Smooth muscle cell of the pulmonary artery (primary cell): Measurements from ENCODE around the gene GRAMD1B. TPM values are rescaled to one million over a fixed set of nuclear protein-coding genes. Genes with fewer than 3 reads are reported as not detected.

Source experiments
- total RNA-seq: library from RNA; depleted of rRNA; stranded (reverse); fragments of >200 nt; gene quantifications from 2 replicates; pipeline ENCODE4 v1.2.3, GENCODE V29; 2014

The GRAMD1B gene
- total RNA-seq: 4.8 and 8.9 TPM in 2 replicates

GRCh38 chr11:123429913-123430720, at the start of gene GRAMD1B:
TSS of gene GRAMD1B (plus strand) at chr11:123430269. CDS start at chr11:123430793, 524 bp downstream.

DNA sequence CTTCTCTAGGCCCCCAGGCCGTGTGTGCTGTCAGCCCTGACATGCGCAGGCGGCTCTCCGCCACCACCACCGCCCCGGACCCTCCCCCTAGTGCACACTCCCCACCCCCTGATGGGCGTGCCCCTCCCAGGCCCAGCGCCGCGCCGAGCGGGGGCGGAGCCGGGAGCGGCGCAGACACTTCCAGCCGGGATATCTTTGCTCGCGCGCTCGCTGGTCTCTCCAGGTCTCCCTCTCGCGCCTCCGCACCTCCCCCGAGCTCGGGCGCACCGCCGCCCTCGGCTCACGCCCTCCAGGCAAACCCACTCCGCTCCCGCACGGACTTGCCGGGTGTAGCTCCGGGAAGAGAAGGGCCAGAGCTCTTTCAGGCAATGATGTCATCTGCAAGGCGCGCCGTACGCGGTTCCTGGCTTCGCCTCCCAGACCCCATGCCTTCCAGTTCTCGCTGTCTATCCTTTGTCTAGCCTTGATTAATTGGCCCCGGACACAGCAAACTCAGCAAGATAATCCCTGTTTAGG, 224.6 kb downstream of the GRAMD1B start, which contains the start of gene SCN3B:
SCN3B (minus strand) TSS at position 59 of the 516 bp plus-strand sequence. CDS start 823 bp downstream, outside the sequence.

Other genes starting within 250 kb of the GRAMD1B start
- 206 and 339 TPM in 2 replicates for gene CLMP, start 235.0 kb upstream of the GRAMD1B start, total RNA-seq
- 0.03 and 0.07 TPM in 2 replicates for gene SCN3B, start 224.4 kb downstream of the GRAMD1B start, total RNA-seq